HepG2 (cell line): ENCODE measurements around the gene ARAP3.

Experiments used
- EZH2 ChIP-seq: conservative IDR thresholded peaks from 2 replicates; pipeline ENCODE4 v1.6.1; 2012; ENCODE audit warnings: mild to moderate bottlenecking, low read depth, low read length, moderate library complexity
- JUNB ChIP-seq: sonication (generic); formaldehyde crosslinking; IDR thresholded peaks from 2 replicates; pipeline ENCODE4 v1.8.0; 2022; ENCODE audit warnings: missing genetic modification reagents, mild to moderate bottlenecking, borderline replicate concordance
- MTA3 ChIP-seq: sonication (generic); formaldehyde crosslinking; IDR thresholded peaks from 2 replicates; pipeline ENCODE4 v1.4.0; 2020; ENCODE audit warnings: missing genetic modification reagents
- NR2C2 ChIP-seq: sonication (generic); formaldehyde crosslinking; IDR thresholded peaks from 2 replicates; pipeline ENCODE4 v1.4.0; 2020; ENCODE audit warnings: missing genetic modification reagents, mild to moderate bottlenecking, moderate library complexity, borderline replicate concordance
- THAP9 ChIP-seq: sonication (generic); formaldehyde crosslinking; IDR thresholded peaks from 2 replicates; pipeline ENCODE4; 2020; ENCODE audit warnings: missing genetic modification reagents, mild to moderate bottlenecking, borderline replicate concordance
- TF ChIP-seq, protein P1 (sequence below): sonication (generic); formaldehyde crosslinking; IDR thresholded peaks from 2 replicates; pipeline ENCODE4 v1.5.0; 2020; ENCODE audit warnings: mild to moderate bottlenecking, missing genetic modification reagents, moderate library complexity

DNA sequence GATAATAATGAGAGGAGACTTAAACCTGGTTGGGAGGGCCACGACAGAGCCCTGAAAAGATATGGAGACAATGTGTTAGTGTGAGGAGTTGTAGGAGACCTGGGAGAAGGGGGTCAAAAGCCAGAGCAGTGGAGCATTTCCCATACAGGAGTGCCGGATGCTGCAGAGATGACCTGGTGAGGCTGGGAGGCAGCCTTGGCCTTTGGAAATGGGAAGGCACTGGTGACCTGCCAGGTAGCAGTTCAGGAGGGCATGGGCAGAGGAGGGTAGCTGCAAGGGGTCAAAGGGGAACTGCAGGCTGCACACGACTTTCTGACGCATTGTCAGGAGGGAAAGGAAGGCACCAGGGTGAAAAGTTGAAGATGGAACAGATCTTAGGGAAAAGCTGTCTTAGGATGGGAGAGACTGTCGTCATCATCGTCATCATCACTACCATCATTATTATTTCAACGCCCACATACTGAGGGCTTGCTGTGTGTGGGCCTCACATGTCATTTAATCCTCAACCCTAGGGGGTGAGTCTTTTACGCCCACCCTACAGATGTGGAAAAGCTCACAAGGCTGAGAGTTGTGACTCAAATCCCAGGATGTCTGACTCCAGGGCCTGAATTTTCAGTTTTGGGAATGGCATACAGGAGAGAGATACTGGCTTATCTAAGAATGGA is 13.3 kb downstream of the ARAP3 start:
- no peak for TF ChIP-seq NR2C2
- TF ChIP-seq EZH2: no peak
- no peak for TF ChIP-seq THAP9 (CRISPR knock-in tag)
- TF ChIP-seq, protein P1, sequence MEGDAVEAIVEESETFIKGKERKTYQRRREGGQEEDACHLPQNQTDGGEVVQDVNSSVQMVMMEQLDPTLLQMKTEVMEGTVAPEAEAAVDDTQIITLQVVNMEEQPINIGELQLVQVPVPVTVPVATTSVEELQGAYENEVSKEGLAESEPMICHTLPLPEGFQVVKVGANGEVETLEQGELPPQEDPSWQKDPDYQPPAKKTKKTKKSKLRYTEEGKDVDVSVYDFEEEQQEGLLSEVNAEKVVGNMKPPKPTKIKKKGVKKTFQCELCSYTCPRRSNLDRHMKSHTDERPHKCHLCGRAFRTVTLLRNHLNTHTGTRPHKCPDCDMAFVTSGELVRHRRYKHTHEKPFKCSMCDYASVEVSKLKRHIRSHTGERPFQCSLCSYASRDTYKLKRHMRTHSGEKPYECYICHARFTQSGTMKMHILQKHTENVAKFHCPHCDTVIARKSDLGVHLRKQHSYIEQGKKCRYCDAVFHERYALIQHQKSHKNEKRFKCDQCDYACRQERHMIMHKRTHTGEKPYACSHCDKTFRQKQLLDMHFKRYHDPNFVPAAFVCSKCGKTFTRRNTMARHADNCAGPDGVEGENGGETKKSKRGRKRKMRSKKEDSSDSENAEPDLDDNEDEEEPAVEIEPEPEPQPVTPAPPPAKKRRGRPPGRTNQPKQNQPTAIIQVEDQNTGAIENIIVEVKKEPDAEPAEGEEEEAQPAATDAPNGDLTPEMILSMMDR (CRISPR knock-in tag): no peak
- no peak for TF ChIP-seq JUNB
- no peak for TF ChIP-seq MTA3 (CRISPR knock-in tag)
